H7 (cell line): ENCODE data around the gene BTG4. TPM values are rescaled to one million over a fixed set of nuclear protein-coding genes. Genes with fewer than 3 reads are reported as not detected.

Experiments used
- DNase-seq: peaks from one replicate; pipeline ENCODE4 v3.0.0; 2012
- H3K27me3 ChIP-seq: 2 replicates; pipeline ENCODE4 v1.6.0; 2011; ENCODE audit warnings: mild to moderate bottlenecking, low read length; ENCODE audit not compliant: control insufficient read depth, insufficient read depth
- H3K36me3 ChIP-seq: replicated peaks from 2 replicates; pipeline ENCODE4 v1.5.1; 2011; ENCODE audit warnings: low read length; ENCODE audit not compliant: control insufficient read depth, insufficient read depth
- H3K4me3 ChIP-seq: 2 replicates; pipeline ENCODE4 v1.5.1; 2011; ENCODE audit warnings: low read depth, mild to moderate bottlenecking, control low read depth, low read length, moderate library complexity; ENCODE audit not compliant: insufficient read depth
- total RNA-seq: library from RNA; depleted of rRNA; stranded (reverse); fragments of >200 nt; shearing (Covaris generic); gene quantifications from 2 replicates; pipeline ENCODE4 v1.2.3, GENCODE V29; 2014

The BTG4 gene
- total RNA-seq, 1 experiment from 2014 or later: not detected

DNA sequence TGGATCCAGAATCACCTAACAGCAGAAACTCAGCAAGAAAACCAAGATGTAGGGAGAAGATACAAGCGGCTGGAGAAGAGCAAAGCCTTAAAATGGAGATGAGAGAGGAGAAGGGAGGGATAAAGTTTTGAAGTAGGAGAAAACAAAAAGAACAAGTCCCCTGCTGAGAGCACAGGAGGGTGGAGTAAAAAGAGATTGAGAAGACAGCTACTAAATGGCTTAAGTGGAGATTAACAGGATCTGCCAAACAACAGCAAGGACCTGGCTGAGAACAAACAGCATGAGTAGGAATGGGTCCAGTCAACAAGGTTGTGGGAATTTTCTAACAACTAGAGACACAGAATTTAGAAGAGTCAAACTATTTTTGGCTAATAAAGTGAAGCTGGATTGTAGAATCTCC, 18.1 kb downstream of the BTG4 start:
- no peaks in the 10 kb centered on the region; the same call in 1 of the 2 replicates for H3K27me3 ChIP-seq
- DNase-seq: no peak
- H3K36me3 ChIP-seq: no peaks in the 10 kb centered on the region
- no peak overlapping the region for H3K4me3 ChIP-seq

DNA sequence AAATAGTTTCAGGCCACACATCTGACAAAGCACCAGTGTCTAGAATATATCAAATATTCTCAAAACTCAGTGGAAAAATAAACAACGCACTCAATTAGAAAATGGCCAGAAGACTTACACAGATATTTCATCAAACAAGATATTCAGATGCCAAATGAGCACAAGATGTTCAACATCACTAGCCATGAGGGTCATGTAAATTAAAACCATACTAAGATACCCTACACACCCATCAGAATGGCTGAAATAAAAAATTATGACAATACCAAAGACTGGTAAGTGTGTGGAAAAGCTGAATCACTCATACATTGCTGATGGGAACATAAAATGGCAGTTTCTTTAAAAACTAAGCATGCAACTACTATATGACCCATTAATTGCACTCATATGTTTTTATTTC, 21.7 kb downstream of the BTG4 start:
- H3K27me3 ChIP-seq: no peaks in the 10 kb centered on the region; the same call in 1 of the 2 replicates
- no peak for DNase-seq
- no peak overlapping the region for H3K4me3 ChIP-seq
- no peaks in the 10 kb centered on the region for H3K36me3 ChIP-seq

DNA sequence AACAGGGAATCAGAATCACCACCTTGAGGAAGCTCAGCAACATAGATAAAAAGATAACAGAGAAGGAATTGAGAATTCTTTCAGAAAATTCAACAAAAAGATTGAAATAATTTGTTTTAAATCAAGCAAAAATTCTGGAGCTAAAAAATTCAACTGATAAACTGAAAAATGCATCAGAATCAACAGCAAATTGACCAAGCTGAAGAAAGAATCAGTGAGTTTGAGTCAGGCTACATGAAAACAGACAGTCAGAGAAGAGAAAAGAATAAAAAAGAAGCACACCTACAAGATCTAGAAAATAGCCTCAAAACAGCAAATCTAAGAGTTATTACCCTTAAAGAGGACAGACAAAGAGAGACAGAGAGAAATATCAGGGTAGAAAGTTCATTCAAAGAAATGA, 28.8 kb downstream of the BTG4 start:
- Histone ChIP-seq H3K36me3 (no peaks in the 10 kb centered on the region), H3K27me3 (no peaks in the 10 kb centered on the region), H3K4me3 (no peak overlapping the region)
- no peak for DNase-seq

DNA sequence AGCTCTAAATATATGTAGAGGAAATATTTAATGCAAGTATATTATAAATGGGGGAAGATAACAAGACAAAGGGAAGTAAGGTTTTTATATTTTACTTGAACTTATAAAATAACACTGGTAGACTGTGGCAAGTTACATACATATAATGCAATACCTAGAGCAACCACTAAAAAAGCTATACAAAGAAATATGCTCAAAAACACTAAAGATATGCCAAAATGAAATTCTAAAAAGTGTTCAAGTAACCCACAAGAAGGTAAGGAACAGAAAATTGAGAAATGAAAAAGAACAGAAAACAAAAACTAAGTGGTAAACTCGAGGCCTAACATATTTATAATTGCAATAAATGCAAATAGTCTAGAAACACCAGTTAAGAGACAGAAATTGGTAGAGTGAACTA, 32.5 kb downstream of the BTG4 start:
- H3K4me3 ChIP-seq: no peak overlapping the region
- H3K36me3 ChIP-seq: no peaks in the 10 kb centered on the region
- no peak for DNase-seq
- H3K27me3 ChIP-seq: no peaks in the 10 kb centered on the region

DNA sequence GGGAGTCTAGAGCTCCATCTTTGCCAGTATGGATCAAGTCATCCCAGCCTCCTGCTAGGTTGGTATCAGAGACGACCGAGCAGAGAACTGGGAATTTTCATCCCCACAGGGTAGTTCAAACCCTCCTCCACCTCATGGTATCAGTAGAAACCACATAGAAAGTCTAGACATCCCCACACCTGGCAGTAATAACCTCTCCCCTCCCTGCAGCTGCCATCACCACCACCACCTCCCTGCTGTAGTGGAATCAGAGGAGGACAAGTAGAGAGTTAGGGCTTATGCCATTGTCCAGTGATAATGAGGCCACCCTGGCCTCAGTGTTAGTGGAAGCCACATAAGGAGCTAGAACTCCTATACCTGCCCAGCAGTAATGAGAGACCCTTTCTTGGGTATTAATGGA, 34.3 kb downstream of the BTG4 start:
- no peak for DNase-seq
- H3K36me3 ChIP-seq: no peaks in the 10 kb centered on the region
- no peaks in the 10 kb centered on the region for H3K27me3 ChIP-seq
- no peak overlapping the region for H3K4me3 ChIP-seq

DNA sequence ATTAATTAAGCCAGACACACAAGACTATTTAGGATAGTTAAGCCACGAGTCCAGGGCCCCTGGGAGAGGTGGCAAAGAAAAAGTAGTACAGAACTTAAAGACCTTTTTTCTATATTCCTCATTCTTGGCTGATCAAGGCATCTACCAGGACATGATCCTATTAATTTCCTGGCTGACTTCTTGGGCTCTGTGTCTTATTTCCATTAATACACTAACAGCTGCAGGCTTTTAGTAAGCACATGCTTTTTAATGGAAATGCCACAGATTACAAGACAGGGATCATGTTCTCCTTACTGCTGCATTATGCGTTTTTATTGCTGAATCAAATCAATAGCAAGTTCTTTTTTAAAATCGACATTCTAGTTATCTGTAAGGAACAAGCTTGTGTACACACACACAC, 35.2 kb downstream of the BTG4 start:
- DNase-seq: no peak
- Histone ChIP-seq H3K36me3 (no peaks in the 10 kb centered on the region), H3K4me3 (no peak overlapping the region), H3K27me3 (no peaks in the 10 kb centered on the region)

DNA sequence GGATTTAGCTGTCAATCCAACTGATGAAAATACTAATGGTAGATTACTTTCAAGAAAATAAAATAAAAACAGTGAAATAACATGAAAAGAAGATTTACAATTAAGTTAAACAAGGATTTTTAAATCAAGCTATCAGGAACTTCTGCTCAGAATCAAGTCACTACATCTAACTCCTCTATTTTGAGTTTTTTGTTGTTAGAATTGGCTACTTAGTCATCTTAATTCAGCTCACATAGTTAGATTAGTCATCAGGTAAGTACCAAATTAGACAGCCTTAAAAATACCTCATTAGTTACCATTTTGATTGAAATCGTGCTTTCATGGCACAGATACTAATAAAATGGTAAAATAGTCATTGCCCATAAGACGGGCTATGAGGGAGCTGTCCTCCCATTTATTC, 35.8 kb downstream of the BTG4 start:
- Histone ChIP-seq H3K36me3 (no peaks in the 10 kb centered on the region), H3K4me3 (no peak overlapping the region), H3K27me3 (no peaks in the 10 kb centered on the region)
- DNase-seq: no peak

DNA sequence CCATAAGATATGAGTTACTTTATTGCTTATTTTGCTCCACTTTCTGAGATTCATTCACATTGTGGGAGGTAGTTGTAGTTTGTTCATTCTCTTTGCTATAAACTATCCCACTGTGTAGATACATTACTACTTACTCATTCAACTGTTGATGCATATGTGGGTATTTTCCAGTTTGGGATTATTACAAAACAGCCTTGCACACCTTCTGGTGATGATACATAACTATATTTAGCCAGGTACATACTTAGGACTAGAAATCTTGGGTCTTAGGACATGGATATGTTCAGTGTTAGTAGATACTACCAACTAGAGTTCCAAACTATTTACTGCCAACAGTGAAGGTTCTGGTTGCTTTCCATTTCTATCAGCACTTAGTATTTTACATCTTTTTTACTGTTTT, 37.8 kb downstream of the BTG4 start:
- no peaks in the 10 kb centered on the region for H3K36me3 ChIP-seq

DNA sequence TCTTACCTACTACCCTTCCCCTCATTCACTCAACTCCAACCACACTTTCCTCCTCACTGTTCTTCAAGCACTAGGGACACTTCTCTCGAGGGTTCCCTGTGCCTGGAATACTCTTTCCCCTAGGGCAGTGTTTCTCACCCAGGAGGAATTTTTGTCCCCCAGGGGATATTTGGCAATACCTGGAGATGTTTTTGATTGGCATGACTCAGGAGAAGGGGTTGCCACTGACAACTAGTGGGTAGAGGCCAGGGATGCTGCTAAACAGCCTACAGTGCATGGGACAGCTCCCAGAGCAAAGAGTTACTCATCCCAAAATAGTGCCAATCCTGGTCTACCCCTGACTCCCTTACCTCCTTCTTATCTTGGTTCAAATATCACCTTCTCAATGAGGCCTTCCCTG, 40.0 kb downstream of the BTG4 start:
- no peaks in the 10 kb centered on the region for H3K36me3 ChIP-seq
- no peak overlapping the region for H3K4me3 ChIP-seq
- DNase-seq: no peak
- H3K27me3 ChIP-seq: no peaks in the 10 kb centered on the region

More for the DNA sequence above, 37.8 kb downstream of the BTG4 start:
- H3K4me3 ChIP-seq: no peak overlapping the region
- H3K27me3 ChIP-seq: no peaks in the 10 kb centered on the region
- DNase-seq: no peak

DNA sequence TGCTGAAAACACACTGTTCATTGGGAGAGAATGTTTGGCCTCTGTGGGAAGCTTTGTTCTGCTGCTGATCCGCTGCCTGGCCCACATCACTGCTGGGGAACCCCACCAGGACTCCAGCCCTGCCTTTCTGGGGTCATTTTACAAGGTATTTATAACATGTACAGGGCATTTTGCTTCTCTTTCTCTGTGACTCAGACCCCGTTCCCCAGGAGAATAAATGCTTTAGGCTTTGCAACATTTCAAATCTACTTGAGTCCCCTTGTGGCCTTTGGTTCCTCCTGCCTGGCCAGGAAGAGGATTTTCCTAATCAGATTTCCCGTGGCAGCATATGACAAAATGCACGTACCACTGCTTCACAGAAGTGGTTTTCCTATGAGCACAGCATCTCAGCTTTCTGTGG, 43.0 kb downstream of the BTG4 start:
- Histone ChIP-seq H3K36me3 (no peaks in the 10 kb centered on the region), H3K4me3 (no peak overlapping the region), H3K27me3 (no peaks in the 10 kb centered on the region; the same call in 1 of the 2 replicates)
- DNase-seq: no peak

DNA sequence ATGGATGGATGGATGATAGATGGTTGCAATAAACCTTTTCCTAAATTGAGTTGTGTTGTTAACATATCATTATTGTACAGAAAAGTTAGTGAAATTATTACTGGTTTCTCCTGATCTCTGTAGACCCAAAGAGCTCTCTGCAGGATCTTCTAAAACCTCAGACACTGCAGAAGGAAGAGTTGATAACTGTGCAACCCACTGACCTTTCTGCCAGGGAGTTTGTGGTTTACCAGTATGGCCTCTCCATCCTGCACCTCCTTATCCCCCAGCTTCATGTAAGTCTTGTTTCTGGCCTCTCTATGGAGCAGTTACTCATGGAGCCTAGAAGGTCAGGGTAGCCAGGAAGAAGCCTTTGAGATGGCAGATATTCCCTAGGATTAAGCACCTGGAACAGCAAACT, 45.6 kb downstream of the BTG4 start:
- Histone ChIP-seq H3K36me3 (no peaks in the 10 kb centered on the region), H3K4me3 (no peak overlapping the region), H3K27me3 (no peaks in the 10 kb centered on the region; the same call in 1 of the 2 replicates)
- DNase-seq: no peak

DNA sequence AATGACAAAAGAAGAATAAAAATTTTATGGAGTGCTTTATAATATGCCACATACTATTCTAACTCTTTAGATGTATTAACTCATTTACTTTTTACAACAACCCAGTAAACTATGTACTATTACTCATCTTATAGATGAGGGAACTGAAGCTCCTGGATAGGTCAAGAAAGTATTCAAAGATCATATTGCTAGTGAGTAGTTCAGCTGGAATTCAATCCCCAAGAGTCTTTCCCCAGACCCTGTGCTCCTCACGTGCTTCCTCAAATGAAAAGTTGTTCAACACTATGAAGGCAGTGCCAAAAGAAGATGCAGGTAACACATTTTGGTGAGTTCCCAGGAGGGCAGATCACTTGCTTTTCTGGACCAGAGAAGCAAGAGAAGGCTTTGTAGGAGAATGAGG, 46.8 kb downstream of the BTG4 start:
- H3K4me3 ChIP-seq: no peak overlapping the region
- H3K27me3 ChIP-seq: no peaks in the 10 kb centered on the region; the same call in 1 of the 2 replicates
- H3K36me3 ChIP-seq: no peaks in the 10 kb centered on the region
- DNase-seq: no peak

DNA sequence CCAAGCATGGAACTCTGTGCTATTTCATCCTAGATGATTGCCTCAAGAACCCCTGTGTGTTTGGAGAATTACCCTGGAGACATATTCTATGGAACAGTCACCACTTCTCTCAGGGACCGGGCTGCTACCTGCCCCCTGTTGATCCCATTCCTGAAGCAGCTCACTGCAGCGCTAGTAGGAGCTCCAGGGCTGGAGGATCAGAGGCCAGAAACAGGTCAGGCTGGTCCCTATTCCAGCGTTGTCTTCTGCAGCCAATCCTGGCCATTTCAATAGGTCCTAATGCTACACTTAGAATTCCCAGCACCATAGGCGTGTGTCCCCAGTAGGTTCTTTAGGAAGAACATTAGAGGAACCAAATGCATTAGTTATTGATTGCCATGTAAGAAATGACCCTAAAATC, 48.9 kb downstream of the BTG4 start:
- Histone ChIP-seq H3K36me3 (no peaks in the 10 kb centered on the region), H3K27me3 (no peaks in the 10 kb centered on the region; the same call in 1 of the 2 replicates), H3K4me3 (no peak overlapping the region)
- no peak for DNase-seq

DNA sequence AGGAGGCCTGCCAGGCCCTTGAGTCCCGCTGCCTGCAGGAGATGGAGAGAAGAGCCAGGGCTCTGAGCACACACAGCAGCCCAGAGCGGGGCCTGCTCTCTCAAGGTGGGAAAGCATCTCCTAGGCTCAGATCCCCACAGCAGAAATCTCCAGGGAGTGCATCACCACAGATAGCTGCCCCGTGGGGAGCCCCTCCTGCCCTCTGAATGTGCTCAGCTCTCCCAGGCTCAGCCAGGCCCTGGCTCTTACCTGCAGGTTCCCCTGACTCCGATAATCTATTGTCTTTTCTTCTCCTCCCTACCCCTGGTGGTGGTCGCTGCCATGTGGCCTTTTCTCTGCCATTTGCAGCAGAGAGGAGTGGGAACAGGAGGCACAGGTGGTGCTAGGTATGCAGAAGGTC, 49.9 kb downstream of the BTG4 start:
- H3K36me3 ChIP-seq: no peaks in the 10 kb centered on the region
- no peak overlapping the region for H3K4me3 ChIP-seq
- DNase-seq: no peak
- no peaks in the 10 kb centered on the region; the same call in 1 of the 2 replicates for H3K27me3 ChIP-seq

DNA sequence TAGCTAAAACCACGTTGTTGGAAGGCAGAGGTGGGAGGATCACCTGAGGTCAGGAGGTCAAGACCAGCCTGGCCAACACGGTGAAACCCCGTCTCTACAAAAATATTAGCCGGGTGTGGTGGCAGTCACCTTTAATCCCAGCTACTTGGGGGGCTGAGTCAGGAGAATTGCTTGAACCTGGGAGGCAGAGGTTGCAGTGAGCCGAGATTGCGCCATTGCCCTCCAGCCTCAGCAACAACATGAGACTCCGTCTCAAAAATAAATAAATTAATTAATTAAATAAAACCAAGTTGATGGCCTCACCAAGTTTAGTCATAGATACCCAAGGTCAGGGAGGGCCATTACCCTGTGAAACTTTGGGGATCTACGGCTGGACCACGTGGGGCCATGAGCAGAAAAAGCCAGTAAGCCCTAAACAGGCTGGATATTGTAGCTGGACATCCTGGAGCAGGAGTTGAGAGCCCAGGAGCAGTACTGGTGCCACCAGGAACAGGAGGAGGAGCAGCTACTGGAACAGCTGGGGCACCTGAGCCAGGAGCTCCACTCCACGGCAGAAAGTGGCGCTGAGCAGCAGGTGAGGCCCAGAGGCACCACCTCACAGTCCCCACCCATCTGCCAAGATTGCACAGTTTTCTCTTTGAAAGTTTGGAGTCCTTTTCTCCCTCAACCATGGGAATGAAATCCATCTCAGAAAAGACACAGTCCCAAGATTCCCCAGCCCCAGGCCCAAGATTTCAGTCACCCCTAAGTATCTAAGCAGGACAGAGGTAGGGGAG, 50.5 kb downstream of the BTG4 start:
- Histone ChIP-seq H3K4me3 (no peak overlapping the region), H3K36me3 (no peaks in the 10 kb centered on the region), H3K27me3 (no peaks in the 10 kb centered on the region; the same call in 1 of the 2 replicates)
- no peak for DNase-seq

DNA sequence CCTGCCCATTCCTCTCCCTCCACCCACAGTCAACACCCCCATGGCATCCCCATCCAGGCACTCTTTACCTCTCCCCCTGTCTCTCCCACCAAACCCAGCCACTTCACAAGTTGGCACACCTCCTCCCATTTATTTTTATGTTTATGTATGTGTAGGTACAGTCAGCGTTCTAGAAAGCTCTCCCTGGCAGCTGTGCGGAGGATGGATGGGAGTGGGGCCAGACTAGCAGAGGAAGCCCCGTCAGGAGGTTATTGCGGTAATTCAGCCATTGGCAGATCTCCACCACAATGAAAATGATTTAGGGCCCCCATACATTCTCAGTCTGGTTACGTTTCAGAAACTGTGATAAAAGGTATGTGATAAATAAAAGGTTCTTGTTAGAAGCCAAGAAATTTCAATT, 51.3 kb downstream of the BTG4 start:
- Histone ChIP-seq H3K27me3 (no peaks in the 10 kb centered on the region; the same call in 1 of the 2 replicates), H3K36me3 (no peaks in the 10 kb centered on the region), H3K4me3 (no peak overlapping the region)
- DNase-seq: no peak
